PC-3 (cell line): Measurements from ENCODE around the gene THBS2. TPM values are rescaled to one million over a fixed set of nuclear protein-coding genes. Genes with fewer than 3 reads are reported as not detected.

Source experiments
- ATAC-seq: fragments of 200-7000 bp; cut with Tn5 transposase; 2 replicates; pipeline ENCODE4 v1.9.1; 2020; ENCODE audit warnings: mild to moderate bottlenecking, moderate library complexity
- BruUV-seq: library from RNA; stranded (reverse); fragments of 400-500 nt; replicated peaks from 2 replicates; lab custom pipeline; 2021; lab: Mats Ljungman, UMichigan
- CTCF ChIA-PET: fragments of 300-600 bp; sonication (Branson Sonifier 250); formaldehyde crosslinking; loops from one replicate; lab custom pipeline; 2022; ENCODE audit warnings: antibody characterized with exemption; lab: Charles Lee
- POLR2A ChIA-PET: fragments of 300-600 bp; sonication (Branson Sonifier 250); formaldehyde crosslinking; loops from one replicate; lab custom pipeline; 2022; ENCODE audit warnings: antibody characterized with exemption; ENCODE audit not compliant: unreplicated experiment; lab: Charles Lee
- DNase-seq: peaks from one replicate; pipeline ENCODE4 v3.0.0-alpha.2; 2015
- H2AFZ ChIP-seq: fragments of 300-600 bp; sonication (generic); 2 replicates; pipeline ENCODE4 v1.6.0; 2016; ENCODE audit warnings: antibody characterized with exemption, low read length
- H3F3A ChIP-seq: fragments of 300-600 bp; sonication (generic); one replicate; pipeline ENCODE4 v1.6.0; 2017; ENCODE audit warnings: antibody characterized with exemption, low read length, control low read depth, mild to moderate bottlenecking; ENCODE audit not compliant: unreplicated experiment
- H3K27ac ChIP-seq: fragments of 300-600 bp; sonication (generic); 2 replicates; pipeline ENCODE4 v1.5.1; 2016; ENCODE audit warnings: mild to moderate bottlenecking, low read length
- H3K27me3 ChIP-seq: fragments of 300-600 bp; sonication (generic); 2 replicates; pipeline ENCODE4 v1.6.1; 2016; ENCODE audit warnings: low read length, mixed read lengths
- H3K36me3 ChIP-seq: fragments of 300-600 bp; sonication (generic); 2 replicates; pipeline ENCODE4 v1.6.1; 2016; ENCODE audit warnings: low read depth, mixed run types, low read length, mixed read lengths
- H3K4me1 ChIP-seq: fragments of 300-600 bp; sonication (generic); 2 replicates; pipeline ENCODE4 v1.5.1; 2016; ENCODE audit warnings: low read length; ENCODE audit not compliant: insufficient read depth
- H3K4me2 ChIP-seq: fragments of 300-600 bp; sonication (generic); 2 replicates; pipeline ENCODE4 v1.6.0; 2016; ENCODE audit warnings: low read length
- H3K4me3 ChIP-seq: fragments of 300-600 bp; sonication (generic); 2 replicates; pipeline ENCODE4 v1.5.1; 2016; ENCODE audit warnings: mild to moderate bottlenecking, low read length, mixed read lengths
- H3K79me2 ChIP-seq: fragments of 300-600 bp; sonication (generic); 2 replicates; pipeline ENCODE4 v1.6.1; 2017; ENCODE audit warnings: low read length, mixed read lengths
- H3K9ac ChIP-seq: fragments of 300-600 bp; sonication (generic); 2 replicates; pipeline ENCODE4 v1.6.0; 2016; ENCODE audit warnings: mild to moderate bottlenecking, low read length
- H3K9me2 ChIP-seq: fragments of 300-600 bp; sonication (generic); replicated peaks from 2 replicates; pipeline ENCODE4 v1.6.1; 2016; ENCODE audit warnings: mixed run types, low read length, mixed read lengths
- H3K9me3 ChIP-seq: fragments of 300-600 bp; sonication (generic); 2 replicates; pipeline ENCODE4 v1.6.1; 2016; ENCODE audit warnings: low read length, mixed read lengths
- H4K20me1 ChIP-seq: fragments of 300-600 bp; sonication (generic); 2 replicates; pipeline ENCODE4 v1.6.1; 2016; ENCODE audit warnings: low read length, mixed read lengths
- EZH2 ChIP-seq: fragments of 300-600 bp; sonication (generic); IDR thresholded peaks from one replicate; pipeline ENCODE4 v1.6.1; 2017; ENCODE audit warnings: antibody characterized with exemption, mild to moderate bottlenecking, low read length; ENCODE audit not compliant: unreplicated experiment
- EZH2phosphoT487 ChIP-seq: fragments of 300-600 bp; sonication (generic); IDR thresholded peaks from 2 replicates; pipeline ENCODE4 v1.6.1; 2018; ENCODE audit warnings: mild to moderate bottlenecking, antibody characterized with exemption, low read length, borderline replicate concordance
- intact Hi-C: fragments of 100-400 bp; cut with micrococcal nuclease; formaldehyde crosslinking; loops from 2 replicates; pipeline ENCODE4 v1.9.0; 2023
- total RNA-seq: library from RNA; depleted of rRNA; stranded (reverse); fragments of >200 nt; gene quantifications from 2 replicates; pipeline ENCODE4 v1.2.3, GENCODE V29; 2014
- TF ChIP-seq, protein P1 (sequence below): fragments of 300-600 bp; sonication (generic); conservative IDR thresholded peaks from 2 replicates; pipeline ENCODE4 v1.5.1; 2017; ENCODE audit warnings: antibody characterized with exemption, low read depth, mild to moderate bottlenecking, low read length

THBS2 gene
- total RNA-seq, 1 experiment from 2014 or later: not detected

DNA sequence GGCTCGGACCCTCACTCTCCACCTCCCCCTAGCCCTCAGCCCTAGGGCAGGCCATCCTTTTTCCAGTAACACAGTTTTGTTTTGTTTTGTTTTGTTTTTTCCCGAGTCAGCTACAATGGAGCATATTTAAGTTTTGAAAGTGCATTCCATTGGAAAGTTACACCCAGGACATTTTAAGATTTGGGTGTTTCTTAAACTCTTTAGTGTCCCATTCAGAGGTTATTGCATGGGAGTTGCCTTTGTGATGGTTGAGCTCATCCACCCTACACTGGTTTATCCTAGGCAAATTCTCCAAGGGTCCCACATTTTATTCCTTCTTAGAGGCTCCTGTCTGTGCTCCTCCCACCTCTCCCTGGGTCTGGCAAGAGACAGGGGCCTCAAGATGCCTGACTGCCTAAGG lies 58.9 kb downstream of the THBS2 start:
- DNase-seq: no peak
- H3K4me3 ChIP-seq: no peak overlapping the region
- H4K20me1 ChIP-seq: no peaks in the 10 kb centered on the region
- H3K9ac ChIP-seq: no peak overlapping the region
- BruUV-seq: no TSS peak
- H3K9me2 ChIP-seq: no peaks in the 10 kb centered on the region
- no peaks in the 10 kb centered on the region for H3F3A ChIP-seq
- intact Hi-C loops: no loop called here
- no peak overlapping the region for H3K4me2 ChIP-seq
- no peaks in the 10 kb centered on the region for H3K36me3 ChIP-seq
- H3K9me3 ChIP-seq: no peaks in the 10 kb centered on the region
- POLR2A ChIA-PET: no interaction called here
- H2AFZ ChIP-seq: no peak overlapping the region
- no peak overlapping the region for H3K27ac ChIP-seq
- ATAC-seq: no peak
- H3K4me1 ChIP-seq: no peaks in the 10 kb centered on the region
- no peaks in the 10 kb centered on the region for H3K27me3 ChIP-seq
- no peak for TF ChIP-seq EZH2phosphoT487
- no peak for TF ChIP-seq EZH2
- TF ChIP-seq, protein P1, sequence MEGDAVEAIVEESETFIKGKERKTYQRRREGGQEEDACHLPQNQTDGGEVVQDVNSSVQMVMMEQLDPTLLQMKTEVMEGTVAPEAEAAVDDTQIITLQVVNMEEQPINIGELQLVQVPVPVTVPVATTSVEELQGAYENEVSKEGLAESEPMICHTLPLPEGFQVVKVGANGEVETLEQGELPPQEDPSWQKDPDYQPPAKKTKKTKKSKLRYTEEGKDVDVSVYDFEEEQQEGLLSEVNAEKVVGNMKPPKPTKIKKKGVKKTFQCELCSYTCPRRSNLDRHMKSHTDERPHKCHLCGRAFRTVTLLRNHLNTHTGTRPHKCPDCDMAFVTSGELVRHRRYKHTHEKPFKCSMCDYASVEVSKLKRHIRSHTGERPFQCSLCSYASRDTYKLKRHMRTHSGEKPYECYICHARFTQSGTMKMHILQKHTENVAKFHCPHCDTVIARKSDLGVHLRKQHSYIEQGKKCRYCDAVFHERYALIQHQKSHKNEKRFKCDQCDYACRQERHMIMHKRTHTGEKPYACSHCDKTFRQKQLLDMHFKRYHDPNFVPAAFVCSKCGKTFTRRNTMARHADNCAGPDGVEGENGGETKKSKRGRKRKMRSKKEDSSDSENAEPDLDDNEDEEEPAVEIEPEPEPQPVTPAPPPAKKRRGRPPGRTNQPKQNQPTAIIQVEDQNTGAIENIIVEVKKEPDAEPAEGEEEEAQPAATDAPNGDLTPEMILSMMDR: no peak
- CTCF ChIA-PET: no interaction called here
- no peaks in the 10 kb centered on the region for H3K79me2 ChIP-seq

- Histone ChIP-seq H3K79me2 (no peaks in the 10 kb centered on the region), H3K27me3 (no peaks in the 10 kb centered on the region), H2AFZ (no peak overlapping the region), H3K9me2 (no peaks in the 10 kb centered on the region), H3K4me2 (no peak overlapping the region), H3K36me3 (no peaks in the 10 kb centered on the region), H4K20me1 (no peaks in the 10 kb centered on the region), H3K9me3 (no peaks in the 10 kb centered on the region), H3K4me3 (no peak overlapping the region), H3K27ac (no peak overlapping the region), H3K4me1 (no peaks in the 10 kb centered on the region), H3K9ac (no peak overlapping the region), H3F3A (no peaks in the 10 kb centered on the region)
- intact Hi-C loops: no loop called here
- ChIA-PET POLR2A (no interaction called here), CTCF (no interaction called here)
- no peak for TF ChIP-seq EZH2phosphoT487
- no peak for TF ChIP-seq EZH2
- TF ChIP-seq, protein P1: no peak
- DNase-seq (no peak), ATAC-seq (no peak)
- BruUV-seq: no TSS peak
Observed at GRCh38 chr6:169190970-169191369, 62.7 kb downstream of the THBS2 start.

DNA sequence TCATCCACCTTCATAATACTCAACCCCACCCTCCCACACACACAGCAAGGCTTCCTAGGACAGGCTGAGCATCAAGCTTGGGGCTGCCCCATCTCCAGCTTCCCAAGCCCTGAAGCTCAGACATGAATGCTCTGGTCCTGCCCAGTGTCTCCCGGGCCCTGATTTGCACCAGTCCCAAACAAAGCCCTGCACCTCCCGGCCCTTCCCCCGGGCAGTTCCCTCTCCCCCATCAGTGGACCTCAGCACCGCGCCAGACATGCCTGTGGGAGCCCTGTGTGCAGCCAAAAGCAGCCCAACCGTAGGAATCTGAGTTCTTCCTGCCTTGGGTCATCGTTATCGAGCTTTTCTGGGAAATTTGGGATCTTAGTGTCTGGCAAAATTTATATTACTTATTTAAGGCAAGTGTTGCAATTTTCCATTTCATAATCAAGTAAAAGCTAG lies 63.5 kb downstream of the THBS2 start:
- H2AFZ ChIP-seq: no peak overlapping the region
- TF ChIP-seq, protein P1: no peak
- TF ChIP-seq EZH2 (no peak), EZH2phosphoT487 (no peak)
- no peak overlapping the region for H3K4me2 ChIP-seq
- H3K79me2 ChIP-seq: no peaks in the 10 kb centered on the region
- ChIA-PET POLR2A (no interaction called here), CTCF (no interaction called here)
- H3K9me2 ChIP-seq: no peaks in the 10 kb centered on the region
- no TSS peak for BruUV-seq
- no peak overlapping the region for H3K27ac ChIP-seq
- no peak overlapping the region for H3K4me3 ChIP-seq
- H3K27me3 ChIP-seq: no peaks in the 10 kb centered on the region
- no peak for DNase-seq
- H3K9me3 ChIP-seq: no peaks in the 10 kb centered on the region
- H4K20me1 ChIP-seq: no peaks in the 10 kb centered on the region
- no peaks in the 10 kb centered on the region for H3K36me3 ChIP-seq
- no peak overlapping the region for H3K9ac ChIP-seq
- H3F3A ChIP-seq: no peaks in the 10 kb centered on the region
- no peaks in the 10 kb centered on the region for H3K4me1 ChIP-seq
- ATAC-seq: no peak
- intact Hi-C loops: no loop called here
